Heart right ventricle (tissue), 16 donors: ENCODE measurements around the gene GRAMD2A. TPM values are rescaled to one million over a fixed set of nuclear protein-coding genes. Genes with fewer than 3 reads are reported as not detected.

Source experiments
- ATAC-seq, 8 donors: fragments of 200-7000 bp; cut with Tn5 transposase; one replicate each; pipeline ENCODE4 v1.9.1; 2020; ENCODE audit warnings: mild to moderate bottlenecking in 8 of 8, moderate library complexity in 8 of 8, moderate number of reproducible peaks in 1 of 8
- DNase-seq, 2 donors: peaks; one replicate each; pipeline ENCODE4 v3.0.0-alpha.2; 2020
- H3K27ac ChIP-seq, 10 donors: fragments of 200-600 bp; sonication (generic) in 2 of 10; one replicate each; pipeline versions ENCODE4 v1.5.0 to v1.8.0; 2020 to 2022; ENCODE audit warnings: mild to moderate bottlenecking in 3 of 10
- H3K27me3 ChIP-seq, 7 donors: fragments of 200-600 bp; one replicate each; pipeline ENCODE4 v1.8.0; 2021 to 2022; ENCODE audit warnings: mild to moderate bottlenecking in 2 of 7
- H3K36me3 ChIP-seq, 9 donors: fragments of 200-600 bp; sonication (generic) in 1 of 9; one replicate each; pipeline versions ENCODE4 v1.5.0 to v1.8.0; 2020 to 2022; ENCODE audit warnings: mild to moderate bottlenecking in 2 of 9
- H3K4me1 ChIP-seq, 9 donors: fragments of 200-600 bp; sonication (generic) in 1 of 9; one replicate each; pipeline versions ENCODE4 v1.5.0 to v1.8.0; 2020 to 2022; ENCODE audit warnings: mild to moderate bottlenecking in 4 of 9
- H3K4me3 ChIP-seq, 10 donors: fragments of 200-600 bp; sonication (generic) in 2 of 10; one replicate each; pipeline versions ENCODE4 v1.5.0 to v1.8.0; 2020 to 2022; ENCODE audit warnings: mild to moderate bottlenecking in 7 of 10, moderate library complexity in 2 of 10
- H3K9me3 ChIP-seq, 11 donors: fragments of 200-600 bp in 10 of 11; sonication (generic) in 2 of 11; one replicate each; pipeline versions ENCODE4 v1.5.0 to v1.8.0; 2013 to 2022; ENCODE audit warnings: mild to moderate bottlenecking in 2 of 11, control low read depth in 1 of 11, moderate library complexity in 1 of 11
- WGBS, 2 donors: extraction: QIAGEN DNeasy Blood & Tissue Kit; methylation state at CpG; one replicate each; pipeline ENCODE4 v1.1.7; 2013; ENCODE audit warnings: inconsistent platforms in 1 of 2; 5-methylcytosine and 5-hydroxymethylcytosine counted together
- intact Hi-C, 10 donors: fragments of 100-400 bp; cut with DNase I; formaldehyde crosslinking; loops; one replicate each; pipeline versions ENCODE4 v1.11.1 to v1.14.2; 2022
- polyA plus RNA-seq, 2 donors: library from polyadenylated mRNA; stranded (reverse); fragments of 200-250 nt; gene quantifications; one replicate each; pipeline ENCODE4 v1.2.3, GENCODE V29; 2013
- total RNA-seq, 10 donors: library from RNA; stranded (reverse); fragmentation: NEBNext Ultra II Directional in 3 of 10; extraction: Animal tissue kit (Norgen Biotek cat#: 25700) in 3 of 10; gene quantifications; one replicate each; pipeline versions ENCODE4 v1.2.1 to v1.2.4, GENCODE V29; 2021 to 2023
- TF ChIP-seq, protein P1 (sequence below), 9 donors: fragments of 200-600 bp; sonication (generic) in 2 of 9; IDR thresholded peaks; one replicate each; pipeline versions ENCODE4 v1.5.0 to v1.8.0; 2021 to 2022; ENCODE audit warnings: antibody characterized with exemption in 9 of 9, mild to moderate bottlenecking in 5 of 9, moderate library complexity in 1 of 9
- donor health status: Arrhythmogenic right ventricular cardiomyopathy.
- donor health status: ischemic (EF 13 %, LVEDD 7.1; RV severe dilation, severe dysfunction).
- donor health status: healthy with polysubstance abuse.
- donor health status: DM: no; HTN: yes; CAD: no.
- donor health status: DM: no; HTN: no; CAD: no.
- donor health status: ischemic (EF 25% LVEDD 6.9; RV normal size, moderate dysfunction).
- donor health status: ischemic (EF 25% LVEDD 5.7; RV mildly dilated, moderate dysfunction).
- donor health status: healthy.
- donor health status: DM: yes; HTN: yes; CAD: no.
- donor health status: Ischemic cardiomyopathy.
- donor health status: ischemic (EF 35%, LVEDD 5.7; RV mildly dilated, moderate dysfunction).
- donor health status: nonischemic (EF 11% LVEDD 7.7; RV severe dilation, severe dysfunction).
- donor health status: DM: yes; HTN: yes; CAD: no.
- donor health status: PGD.
- donor health status: ischemic (EF 29% LVEDD 5.4; RV normal size, mild dysfunction).
- donor health status: nonischemic (EF 23%, LVEDD 6.1; RV moderate dilation, normal function).

Gene GRAMD2A
- total and polyA plus RNA-seq, 12 donors = 0.06 to 0.20 TPM; not detected in 10

DNA sequence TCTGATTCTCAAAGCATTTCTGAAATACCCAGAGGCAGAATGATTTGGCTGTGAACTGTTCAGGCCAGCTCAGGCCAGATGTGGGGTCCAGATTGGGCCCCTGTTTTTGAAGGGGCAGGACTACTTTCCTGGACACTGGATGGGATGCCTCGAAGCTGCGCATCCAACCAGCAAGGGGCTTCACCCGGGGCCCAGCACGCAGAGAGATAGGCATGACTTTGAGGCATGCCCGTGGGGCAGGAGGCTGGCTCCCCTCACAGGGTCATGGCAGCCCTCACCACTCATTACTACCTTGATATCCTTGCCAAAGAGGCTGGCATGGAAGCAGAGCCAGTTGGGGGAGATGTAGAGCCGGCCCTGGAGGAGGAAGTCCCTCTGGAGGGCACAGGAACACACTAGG lies 30.1 kb downstream of the GRAMD2A start:
- TF ChIP-seq, protein P1, sequence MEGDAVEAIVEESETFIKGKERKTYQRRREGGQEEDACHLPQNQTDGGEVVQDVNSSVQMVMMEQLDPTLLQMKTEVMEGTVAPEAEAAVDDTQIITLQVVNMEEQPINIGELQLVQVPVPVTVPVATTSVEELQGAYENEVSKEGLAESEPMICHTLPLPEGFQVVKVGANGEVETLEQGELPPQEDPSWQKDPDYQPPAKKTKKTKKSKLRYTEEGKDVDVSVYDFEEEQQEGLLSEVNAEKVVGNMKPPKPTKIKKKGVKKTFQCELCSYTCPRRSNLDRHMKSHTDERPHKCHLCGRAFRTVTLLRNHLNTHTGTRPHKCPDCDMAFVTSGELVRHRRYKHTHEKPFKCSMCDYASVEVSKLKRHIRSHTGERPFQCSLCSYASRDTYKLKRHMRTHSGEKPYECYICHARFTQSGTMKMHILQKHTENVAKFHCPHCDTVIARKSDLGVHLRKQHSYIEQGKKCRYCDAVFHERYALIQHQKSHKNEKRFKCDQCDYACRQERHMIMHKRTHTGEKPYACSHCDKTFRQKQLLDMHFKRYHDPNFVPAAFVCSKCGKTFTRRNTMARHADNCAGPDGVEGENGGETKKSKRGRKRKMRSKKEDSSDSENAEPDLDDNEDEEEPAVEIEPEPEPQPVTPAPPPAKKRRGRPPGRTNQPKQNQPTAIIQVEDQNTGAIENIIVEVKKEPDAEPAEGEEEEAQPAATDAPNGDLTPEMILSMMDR (IDR thresholded peaks at IDR 0.05) = no peak
- WGBS, 2 donors = 76% methylated on average over 6 of the region's 6 CpGs
- intact Hi-C loops = no loop called here

GRCh38 chr15:72166716-72167417 lies 30.7 kb downstream of the GRAMD2A start:
- peaks cover 0 to 5% (median 0%) of the 10 kb centered on the region in 7 donors for H3K27me3 ChIP-seq
- H3K4me3 ChIP-seq = no peak overlapping the region
- DNase-seq (no peak), ATAC-seq (no peak)
- H3K27ac ChIP-seq = no peak overlapping the region
- H3K9me3 ChIP-seq = no peaks in the 10 kb centered on the region
- H3K36me3 ChIP-seq = no peaks in the 10 kb centered on the region
- TF ChIP-seq, protein P1 (IDR thresholded peaks at IDR 0.05) = no peak
- H3K4me1 ChIP-seq = peaks cover 0 to 13% (median 4%) of the 10 kb centered on the region in 9 donors
- 91 to 96% methylated on average over 5 of the region's 5 CpGs for WGBS, 2 donors
- intact Hi-C loops = no loop called here

More for the DNA sequence above, 30.1 kb downstream of the GRAMD2A start:
- Histone ChIP-seq H3K9me3 (no peaks in the 10 kb centered on the region), H3K27ac (no peak overlapping the region), H3K4me1 (peaks cover 0 to 13% (median 4%) of the 10 kb centered on the region in 9 donors), H3K4me3 (no peak overlapping the region), H3K27me3 (peaks cover 0 to 5% (median 0%) of the 10 kb centered on the region in 7 donors), H3K36me3 (no peaks in the 10 kb centered on the region)
- ATAC-seq (no peak), DNase-seq (no peak)

DNA sequence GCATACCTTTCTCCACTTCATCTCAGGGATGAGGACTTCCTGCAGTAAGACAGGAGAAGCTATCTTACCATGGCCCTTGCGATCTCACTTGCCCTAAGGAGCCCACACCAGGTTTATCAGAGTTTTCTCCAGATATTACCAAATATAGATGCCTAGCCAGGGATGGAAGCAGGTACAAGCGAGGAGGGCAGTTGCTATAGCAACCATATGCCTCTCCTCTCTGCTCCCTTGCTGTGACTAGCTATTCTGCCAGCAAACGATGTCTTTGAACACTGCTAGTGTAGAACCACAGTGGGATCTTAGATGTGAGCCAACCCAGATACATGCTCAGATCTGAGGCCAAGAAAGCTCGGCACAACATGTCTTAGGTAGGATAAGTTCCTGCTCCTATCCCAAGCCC lies 33.9 kb downstream of the GRAMD2A start:
- Histone ChIP-seq H3K36me3 (no peaks in the 10 kb centered on the region), H3K27ac (no peak overlapping the region), H3K9me3 (no peaks in the 10 kb centered on the region), H3K4me1 (peaks cover 0 to 9% (median 4%) of the 10 kb centered on the region in 9 donors), H3K27me3 (peaks cover 0 to 5% (median 0%) of the 10 kb centered on the region in 7 donors), H3K4me3 (no peak overlapping the region)
- intact Hi-C loops = no loop called here
- WGBS, 2 donors = 83 to 84% methylated on average over 4 of the region's 4 CpGs
- TF ChIP-seq, protein P1 (IDR thresholded peaks at IDR 0.05) = no peak
- no peak for DNase-seq
- ATAC-seq = no peak

GRCh38 chr15:72162569-72162968 lies 35.0 kb downstream of the GRAMD2A start:
- Histone ChIP-seq H3K9me3 (no peaks in the 10 kb centered on the region), H3K27me3 (peaks cover 0 to 5% (median 0%) of the 10 kb centered on the region in 7 donors), H3K27ac (no peak overlapping the region), H3K36me3 (no peaks in the 10 kb centered on the region), H3K4me3 (no peak overlapping the region), H3K4me1 (no peaks in the 10 kb centered on the region)
- intact Hi-C loops = no loop called here
- ATAC-seq (no peak), DNase-seq (no peak)
- TF ChIP-seq, protein P1 (IDR thresholded peaks at IDR 0.05) = no peak
- 93 to 94% methylated on average over 5 of the region's 5 CpGs for WGBS, 2 donors
